ENCODE measurements around the gene CRYGS.

- TF ChIP-seq, protein P1, sequence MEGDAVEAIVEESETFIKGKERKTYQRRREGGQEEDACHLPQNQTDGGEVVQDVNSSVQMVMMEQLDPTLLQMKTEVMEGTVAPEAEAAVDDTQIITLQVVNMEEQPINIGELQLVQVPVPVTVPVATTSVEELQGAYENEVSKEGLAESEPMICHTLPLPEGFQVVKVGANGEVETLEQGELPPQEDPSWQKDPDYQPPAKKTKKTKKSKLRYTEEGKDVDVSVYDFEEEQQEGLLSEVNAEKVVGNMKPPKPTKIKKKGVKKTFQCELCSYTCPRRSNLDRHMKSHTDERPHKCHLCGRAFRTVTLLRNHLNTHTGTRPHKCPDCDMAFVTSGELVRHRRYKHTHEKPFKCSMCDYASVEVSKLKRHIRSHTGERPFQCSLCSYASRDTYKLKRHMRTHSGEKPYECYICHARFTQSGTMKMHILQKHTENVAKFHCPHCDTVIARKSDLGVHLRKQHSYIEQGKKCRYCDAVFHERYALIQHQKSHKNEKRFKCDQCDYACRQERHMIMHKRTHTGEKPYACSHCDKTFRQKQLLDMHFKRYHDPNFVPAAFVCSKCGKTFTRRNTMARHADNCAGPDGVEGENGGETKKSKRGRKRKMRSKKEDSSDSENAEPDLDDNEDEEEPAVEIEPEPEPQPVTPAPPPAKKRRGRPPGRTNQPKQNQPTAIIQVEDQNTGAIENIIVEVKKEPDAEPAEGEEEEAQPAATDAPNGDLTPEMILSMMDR (IDR thresholded peaks at IDR 0.05; ENCODE audit: low read depth, low read length) = no peak
- TF ChIP-seq POLR2A (IDR thresholded peaks at IDR 0.05; ENCODE audit: extremely low read depth, insufficient read length) = peak; percentile 95
- TF ChIP-seq MAX (IDR thresholded peaks at IDR 0.05; ENCODE audit: low read depth, low read length) = peak; percentile 3; the same call in 1 of the 2 replicates
Observed at GRCh38 chr3:186570096-186570940, 26.1 kb upstream of the CRYGS start, which contains the start of gene DNAJB11.

Measured in NB4 (cell line).